Mucosa of rectum (tissue), 2 donors: ENCODE measurements around the gene SEMA4D.

Experiments used
- H3K27ac ChIP-seq, 2 donors: one replicate each; pipeline ENCODE4 v1.7.0; 2013; ENCODE audit warnings: inconsistent platforms in 2 of 2, low read depth in 2 of 2, low read length in 2 of 2
- H3K27me3 ChIP-seq, 2 donors: one replicate each; pipeline ENCODE4 v1.7.0; 2013; ENCODE audit warnings: low read length in 2 of 2; ENCODE audit not compliant: control insufficient read depth in 2 of 2, insufficient read depth in 2 of 2
- H3K36me3 ChIP-seq, 2 donors: one replicate each; pipeline ENCODE4 v1.7.0; 2013; ENCODE audit warnings: low read length in 2 of 2; ENCODE audit not compliant: control insufficient read depth in 2 of 2, insufficient read depth in 2 of 2
- H3K4me1 ChIP-seq, 2 donors: one replicate each; pipeline ENCODE4 v1.7.0; 2013; ENCODE audit warnings: low read length in 2 of 2, mild to moderate bottlenecking in 1 of 2; ENCODE audit not compliant: control insufficient read depth in 2 of 2, insufficient read depth in 2 of 2
- H3K4me3 ChIP-seq, 2 donors: one replicate each; pipeline ENCODE4 v1.7.0; 2013; ENCODE audit warnings: low read length in 2 of 2
- H3K9ac ChIP-seq, 2 donors: one replicate each; pipeline ENCODE4 v1.7.0; 2013; ENCODE audit warnings: low read length in 2 of 2, low read depth in 1 of 2, mild to moderate bottlenecking in 1 of 2
- H3K9me3 ChIP-seq, 2 donors: one replicate each; pipeline ENCODE4 v1.7.0; 2013; ENCODE audit warnings: low read length in 2 of 2; ENCODE audit not compliant: control insufficient read depth in 2 of 2
- donor health status: healthy.
- donor health status: Normal muscosa, but diverticular disease.

SEMA4D gene

DNA sequence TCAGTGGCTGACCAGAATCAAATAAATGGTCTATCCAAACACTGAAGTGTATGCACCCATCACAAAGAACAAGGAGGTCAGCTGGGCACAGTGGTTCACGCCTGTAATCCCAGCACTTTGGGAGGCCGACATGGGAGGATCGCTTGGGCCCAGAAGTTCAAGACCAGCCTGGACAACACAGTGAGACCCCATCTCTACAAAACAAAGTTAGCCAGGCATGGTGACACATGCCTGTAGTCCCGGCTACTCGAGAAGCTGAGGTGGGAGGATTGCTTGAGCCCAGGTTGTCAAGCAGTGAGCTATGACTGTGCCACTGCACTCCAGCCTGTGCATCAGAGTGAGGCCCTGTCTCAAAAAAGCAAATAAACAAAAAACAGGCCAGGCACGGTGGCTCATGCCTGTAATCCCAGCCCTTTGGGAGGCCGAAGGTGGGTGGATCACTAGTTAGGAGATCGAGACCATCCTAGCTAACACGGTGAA, 40.5 kb downstream of the SEMA4D start:
- H3K4me1 ChIP-seq: peaks cover 0 to 3% of the 10 kb centered on the region in 2 donors

DNA sequence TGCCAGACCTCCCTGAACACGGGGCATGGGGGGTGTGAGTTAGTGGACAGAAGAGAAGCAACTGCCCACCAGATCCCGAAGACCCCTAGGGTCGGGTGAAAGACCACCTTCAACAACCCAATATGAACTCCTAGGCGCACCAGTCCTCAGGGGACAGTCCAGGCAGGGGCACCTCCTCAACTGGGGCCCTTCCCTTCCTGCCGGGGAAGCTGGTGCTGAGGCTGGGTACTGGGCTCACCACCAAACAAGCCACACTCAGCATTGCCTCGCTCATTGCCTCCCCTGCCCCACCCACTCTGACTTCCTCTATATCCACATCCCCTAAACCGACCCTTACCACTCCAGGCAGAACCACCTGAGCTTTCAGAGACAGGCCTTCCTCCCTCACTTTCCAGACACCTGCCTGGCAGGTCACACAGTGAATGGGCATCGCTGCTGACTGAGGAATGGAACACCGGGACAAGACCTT, 42.5 kb downstream of the SEMA4D start:
- Histone ChIP-seq H3K4me3 (no peak overlapping the region), H3K4me1 (peaks cover 0 to 3% of the 10 kb centered on the region in 2 donors), H3K36me3 (peaks cover 3 to 17% of the 10 kb centered on the region in 2 donors), H3K9ac (no peak overlapping the region), H3K27me3 (no peaks in the 10 kb centered on the region), H3K27ac (peak overlapping the region; percentile 8 to 23), H3K9me3 (no peaks in the 10 kb centered on the region)

More for the DNA sequence above, 40.5 kb downstream of the SEMA4D start:
- Histone ChIP-seq H3K9ac (no peak overlapping the region), H3K4me3 (no peak overlapping the region), H3K36me3 (peaks cover 3 to 14% of the 10 kb centered on the region in 2 donors), H3K9me3 (no peaks in the 10 kb centered on the region), H3K27ac (peak overlapping the region in 1 of 2 donors; percentile 10), H3K27me3 (no peaks in the 10 kb centered on the region)

DNA sequence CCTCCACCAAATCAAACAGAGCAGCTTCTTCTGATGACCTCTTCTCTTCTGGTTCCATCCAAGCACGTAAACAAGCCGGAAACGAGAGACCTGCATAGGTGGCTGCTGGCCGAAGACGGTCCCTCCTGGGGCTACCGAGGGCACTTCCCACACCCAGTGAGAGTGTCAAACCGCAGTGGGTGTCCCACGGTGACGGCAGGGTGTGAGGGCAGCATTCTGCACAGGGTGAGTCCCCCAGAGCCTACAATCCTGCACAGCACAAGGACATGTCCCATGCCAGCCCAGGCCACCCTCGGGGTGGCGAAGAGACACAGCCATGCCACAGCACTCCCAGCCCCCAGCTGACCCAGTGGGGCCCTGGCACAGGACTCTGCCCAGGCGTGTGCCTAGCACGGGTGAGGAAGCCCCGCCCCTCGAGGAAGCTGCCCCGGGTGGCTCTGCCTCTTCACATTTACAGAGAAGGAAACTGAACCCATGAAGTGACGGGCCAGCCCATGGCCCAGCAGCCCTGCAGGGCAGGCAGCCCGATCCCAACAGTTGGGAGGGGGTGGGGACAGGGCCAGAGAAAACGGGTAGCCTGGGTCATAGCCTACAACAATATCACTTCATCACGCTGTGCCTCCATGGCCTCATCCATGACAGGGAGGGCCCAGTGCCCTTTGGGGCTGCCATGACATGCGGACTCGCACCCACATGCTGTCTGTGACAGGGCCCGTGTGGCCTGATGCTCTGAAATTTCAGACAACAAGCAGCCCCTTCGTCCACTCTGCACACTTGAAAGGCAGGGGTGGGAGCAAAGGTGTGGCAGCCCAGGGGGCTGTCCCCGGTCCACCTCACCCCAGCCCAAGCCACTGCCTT, 43.2 kb downstream of the SEMA4D start:
- no peak overlapping the region for H3K9ac ChIP-seq
- no peaks in the 10 kb centered on the region for H3K9me3 ChIP-seq
- peaks cover 3 to 17% of the 10 kb centered on the region in 2 donors for H3K36me3 ChIP-seq
- peak overlapping the region in 1 of 2 donors; percentile 23 for H3K27ac ChIP-seq
- H3K4me3 ChIP-seq: no peak overlapping the region
- no peaks in the 10 kb centered on the region for H3K27me3 ChIP-seq
- H3K4me1 ChIP-seq: peaks cover 0 to 3% of the 10 kb centered on the region in 2 donors

DNA sequence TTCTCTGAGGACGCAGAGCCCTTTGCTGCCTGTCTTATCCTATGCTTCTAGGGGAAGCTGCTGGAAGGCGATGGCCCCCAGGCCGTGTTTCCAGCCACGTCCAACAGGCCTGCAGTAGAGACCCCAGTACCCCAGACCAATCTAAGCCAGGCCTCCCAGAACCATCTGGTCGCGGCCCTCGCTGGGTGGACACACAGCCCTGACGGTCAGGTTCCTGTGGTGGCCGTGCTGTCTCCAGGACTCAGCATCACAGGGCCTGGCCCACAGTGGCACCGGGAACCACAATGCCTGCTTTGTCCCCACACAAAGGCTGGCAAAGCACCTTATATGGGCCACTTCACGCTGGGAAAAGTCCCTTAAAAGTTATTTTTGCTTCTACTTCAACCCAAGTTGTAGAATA, 44.5 kb downstream of the SEMA4D start:
- Histone ChIP-seq H3K27ac (no peak overlapping the region), H3K9ac (no peak overlapping the region), H3K4me3 (no peak overlapping the region), H3K4me1 (peaks cover 0 to 7% of the 10 kb centered on the region in 2 donors), H3K9me3 (no peaks in the 10 kb centered on the region), H3K36me3 (peaks cover 2 to 21% of the 10 kb centered on the region in 2 donors), H3K27me3 (no peaks in the 10 kb centered on the region)

DNA sequence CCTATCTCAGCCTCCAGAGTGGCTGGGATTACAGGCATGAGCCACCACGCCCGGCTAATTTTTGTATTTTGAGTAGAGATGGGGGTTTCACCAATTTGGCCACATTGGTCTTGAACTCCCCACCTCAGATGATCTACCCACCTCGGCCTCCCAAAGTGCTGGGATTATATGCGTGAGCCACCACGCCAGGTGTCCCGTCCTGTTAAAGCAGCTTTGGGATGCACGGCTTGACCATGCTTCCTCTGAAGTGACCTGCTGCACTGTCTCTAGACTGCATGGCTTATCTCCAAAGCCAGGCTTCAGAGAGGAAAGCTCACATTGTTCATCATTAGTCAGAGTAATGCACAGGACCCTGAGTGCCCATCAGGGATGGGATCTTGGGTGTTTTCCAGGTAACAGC, 45.4 kb downstream of the SEMA4D start:
- Histone ChIP-seq H3K4me3 (no peak overlapping the region), H3K27me3 (no peaks in the 10 kb centered on the region), H3K9ac (no peak overlapping the region), H3K27ac (no peak overlapping the region), H3K36me3 (peaks cover 0 to 21% of the 10 kb centered on the region in 2 donors), H3K4me1 (peaks cover 0 to 8% of the 10 kb centered on the region in 2 donors), H3K9me3 (no peaks in the 10 kb centered on the region)

DNA sequence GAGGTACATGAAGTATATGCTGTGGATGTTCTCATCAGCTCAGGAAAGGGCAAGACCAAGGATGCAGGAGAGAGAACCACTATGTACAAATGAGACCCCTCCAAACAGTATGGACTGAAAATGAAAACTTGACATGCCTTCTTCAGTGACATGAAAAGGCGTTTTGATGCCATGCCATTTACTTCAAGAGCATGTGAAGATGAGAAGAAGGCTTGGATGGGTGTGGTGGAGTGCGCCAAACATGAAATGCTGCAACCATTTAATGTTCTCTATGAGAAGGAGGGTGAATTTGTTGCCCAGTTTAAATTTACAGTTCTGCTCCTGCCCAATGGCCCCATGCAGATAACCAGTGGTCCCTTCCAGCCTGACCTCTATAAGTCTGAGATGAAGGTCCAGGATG, 47.7 kb downstream of the SEMA4D start:
- no peak overlapping the region for H3K27ac ChIP-seq
- no peak overlapping the region for H3K9ac ChIP-seq
- peaks cover 0 to 19% of the 10 kb centered on the region in 2 donors for H3K36me3 ChIP-seq

DNA sequence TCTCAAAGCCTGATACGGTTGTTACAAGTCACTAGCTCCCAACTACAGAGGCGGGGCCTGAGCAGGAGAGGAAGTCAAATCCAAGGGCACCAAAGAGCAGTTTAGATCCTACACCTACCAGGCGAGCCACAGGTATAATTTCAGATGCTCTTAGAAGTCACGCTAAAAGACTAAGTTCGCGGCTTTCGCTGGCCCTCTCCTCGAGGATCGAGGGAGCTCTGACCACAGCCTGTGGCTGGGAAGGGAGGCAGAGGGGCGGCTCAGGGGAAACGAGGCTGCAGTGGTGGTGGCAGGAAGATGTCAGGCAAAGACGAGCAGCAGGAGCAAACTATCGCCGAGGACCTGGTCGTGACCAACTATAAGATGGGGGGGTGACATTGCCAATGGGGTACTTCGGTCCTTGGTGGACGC, 48.6 kb downstream of the SEMA4D start:
- Histone ChIP-seq H3K9ac (no peak overlapping the region), H3K4me3 (no peak overlapping the region)

More for the DNA sequence above, 47.7 kb downstream of the SEMA4D start:
- H3K4me3 ChIP-seq: no peak overlapping the region
- no peaks in the 10 kb centered on the region for H3K27me3 ChIP-seq
- no peaks in the 10 kb centered on the region for H3K9me3 ChIP-seq
- peaks cover 0 to 8% of the 10 kb centered on the region in 2 donors for H3K4me1 ChIP-seq

DNA sequence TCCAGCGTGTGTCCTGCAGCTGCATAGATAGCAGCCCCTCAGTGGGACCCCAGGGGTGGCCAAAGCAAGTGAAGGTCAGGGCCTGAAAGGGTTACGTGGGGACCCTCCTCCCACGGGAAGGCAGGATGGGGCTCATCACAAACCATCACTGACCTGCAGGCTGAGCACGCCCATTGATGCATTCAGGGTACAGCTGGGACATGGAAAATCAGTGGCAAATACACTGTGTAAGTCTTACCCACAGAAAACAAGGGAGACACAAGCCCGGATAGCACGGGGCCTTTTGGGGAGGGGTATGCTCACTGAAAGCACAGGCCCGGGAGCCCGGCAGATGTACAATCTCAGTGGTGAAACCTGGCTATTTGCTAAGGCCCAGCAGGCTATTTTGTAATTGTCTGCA, 49.1 kb downstream of the SEMA4D start:
- Histone ChIP-seq H3K4me3 (no peak overlapping the region), H3K9me3 (no peaks in the 10 kb centered on the region), H3K27ac (no peak overlapping the region), H3K4me1 (peaks cover 0 to 11% of the 10 kb centered on the region in 2 donors), H3K9ac (no peak overlapping the region), H3K27me3 (no peaks in the 10 kb centered on the region), H3K36me3 (peaks cover 0 to 11% of the 10 kb centered on the region in 2 donors)

More for the DNA sequence above, 48.6 kb downstream of the SEMA4D start:
- Histone ChIP-seq H3K36me3 (peaks cover 0 to 14% of the 10 kb centered on the region in 2 donors), H3K27me3 (no peaks in the 10 kb centered on the region), H3K27ac (no peak overlapping the region), H3K4me1 (peaks cover 0 to 7% of the 10 kb centered on the region in 2 donors), H3K9me3 (no peaks in the 10 kb centered on the region)

DNA sequence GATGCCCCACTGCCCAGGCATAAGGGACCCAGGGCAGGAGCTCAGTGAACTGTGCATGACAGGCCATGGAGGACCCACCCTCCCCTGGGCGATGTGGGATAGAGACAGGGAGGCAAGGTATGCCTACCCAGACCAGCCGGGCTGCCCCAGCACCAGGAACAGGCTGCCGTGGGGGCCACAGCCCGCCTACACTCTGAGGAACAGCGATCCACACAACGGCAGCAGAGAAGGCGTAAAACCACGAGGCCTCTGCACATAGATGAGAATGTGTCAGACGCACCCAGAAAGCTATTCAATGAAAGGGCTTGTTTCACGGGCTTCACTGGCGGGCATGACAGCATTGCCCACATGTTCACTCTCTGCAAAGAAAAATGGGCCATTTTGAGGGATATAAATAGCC, 49.5 kb downstream of the SEMA4D start:
- Histone ChIP-seq H3K36me3 (peaks cover 0 to 11% of the 10 kb centered on the region in 2 donors), H3K27ac (peak overlapping the region in 1 of 2 donors; percentile 23), H3K4me1 (peaks cover 4 to 15% of the 10 kb centered on the region in 2 donors), H3K4me3 (no peak overlapping the region), H3K27me3 (no peaks in the 10 kb centered on the region), H3K9me3 (no peaks in the 10 kb centered on the region), H3K9ac (no peak overlapping the region)

DNA sequence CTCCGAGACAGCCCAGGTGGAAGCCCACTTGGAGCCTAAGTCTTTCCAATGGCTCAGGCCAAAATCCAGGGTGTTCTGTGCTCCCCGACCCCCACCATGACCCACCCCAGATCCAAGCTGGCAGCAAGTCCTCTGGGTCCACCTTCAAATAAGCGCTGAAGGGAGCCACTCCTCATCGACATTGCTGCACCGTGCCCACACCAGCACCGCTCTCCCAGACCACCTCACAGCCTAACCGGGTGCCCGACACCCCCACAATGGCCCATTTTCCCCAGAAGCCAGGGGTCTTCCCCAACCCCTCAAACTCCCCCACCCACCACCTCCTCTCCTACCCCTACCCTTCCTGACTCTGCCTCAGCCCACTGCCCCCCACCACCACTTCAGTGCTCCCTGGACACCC, 50.5 kb downstream of the SEMA4D start:
- Histone ChIP-seq H3K9ac (no peak overlapping the region), H3K4me1 (peaks cover 13 to 23% of the 10 kb centered on the region in 2 donors), H3K9me3 (no peaks in the 10 kb centered on the region), H3K27me3 (no peaks in the 10 kb centered on the region), H3K4me3 (no peak overlapping the region), H3K36me3 (peaks cover 0 to 6% of the 10 kb centered on the region in 2 donors), H3K27ac (no peak overlapping the region)
